ENCODE results near the gene C12orf75. TPM values are rescaled to one million over a fixed set of nuclear protein-coding genes. Genes with fewer than 3 reads are reported as not detected.
"Not testable (repeated sequence)": the region's sequence is repeated elsewhere in the genome, so short reads cannot be mapped to it uniquely, and the experiment has no call there.

The C12orf75 gene
- total RNA-seq, 2 donors from 2014 or later, result 80.4 to 91.9 TPM

DNA sequence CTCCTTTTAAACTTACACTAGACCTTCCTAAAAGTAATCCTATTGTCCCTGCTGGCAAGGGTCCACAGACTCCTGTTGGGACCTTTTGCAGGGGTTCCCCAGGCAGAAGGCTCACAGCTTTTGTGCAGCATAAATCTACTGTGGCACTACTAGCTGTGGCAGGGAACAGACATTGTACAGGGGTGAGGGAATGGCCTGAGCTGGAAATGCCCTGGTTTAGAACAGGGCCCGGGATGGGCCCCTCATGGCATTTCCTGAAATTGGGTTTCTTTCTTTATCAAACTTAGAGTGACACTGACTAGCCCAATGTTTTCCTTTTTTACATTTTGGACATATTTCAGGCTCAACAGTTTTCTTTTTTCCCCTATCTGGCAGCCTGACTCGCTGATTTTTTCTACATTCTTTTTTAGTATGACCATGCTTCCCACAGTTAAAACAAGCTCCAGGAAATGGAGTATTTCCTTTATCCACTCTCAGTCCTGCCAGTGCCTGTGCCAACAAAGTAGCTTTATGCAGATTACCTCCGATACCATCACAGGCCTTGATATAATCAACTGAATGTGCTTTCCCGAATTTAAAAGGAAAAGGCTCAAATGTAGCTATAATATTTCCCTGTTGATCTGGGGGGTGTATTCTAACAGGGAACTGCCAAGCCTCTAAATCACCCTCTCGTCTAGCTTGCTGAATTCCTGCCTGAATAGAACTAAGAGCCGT is 22.7 kb upstream of the C12orf75 start:
- DNase-seq (ENCODE audit: low spot score); H3K27me3 ChIP-seq (replicated peaks; ENCODE audit: insufficient read depth); H3K9me3 ChIP-seq; H3K36me3 ChIP-seq; ATAC-seq (ENCODE audit: insufficient number of reproducible peaks, low FRiP score, low read depth): not testable (repeated sequence)
- peak overlapping the region; percentile 24 for H3K4me3 ChIP-seq
- peak overlapping the region; percentile 48 to 84 for H3K27ac ChIP-seq
- H3K4me1 ChIP-seq (ENCODE audit: control insufficient read depth in 1 of 2, low read depth in 2 of 2), result peaks cover 14 to 32% of the 10 kb centered on the region in 2 donors

DNA sequence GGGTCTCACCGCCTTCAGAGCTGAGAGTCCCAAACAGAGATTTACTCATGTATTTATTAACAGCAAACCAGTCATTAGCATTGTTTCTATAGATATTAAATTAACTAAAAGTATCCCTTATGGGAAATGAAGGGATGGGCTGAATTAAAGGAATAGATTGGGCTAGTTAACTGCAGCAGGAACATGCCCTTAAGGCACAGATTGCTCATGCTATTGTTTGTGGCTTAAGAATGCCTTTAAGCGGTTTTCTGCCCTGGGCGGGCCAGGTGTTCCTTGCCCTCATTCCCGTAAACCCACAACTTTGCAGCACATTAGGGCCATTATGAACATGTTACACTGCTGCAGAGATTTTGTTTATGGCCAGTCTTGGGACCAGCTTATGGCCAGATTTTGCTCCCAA is 21.7 kb upstream of the C12orf75 start:
- not testable (repeated sequence) for H3K27me3 ChIP-seq (replicated peaks; ENCODE audit: insufficient read depth); ATAC-seq (ENCODE audit: insufficient number of reproducible peaks, low FRiP score, low read depth); H3K4me3 ChIP-seq; H3K9me3 ChIP-seq; H3K36me3 ChIP-seq; DNase-seq (ENCODE audit: low spot score)
- H3K27ac ChIP-seq, result peak overlapping the region in 1 of 2 donors; percentile 84
- peaks cover 14 to 32% of the 10 kb centered on the region in 2 donors for H3K4me1 ChIP-seq (ENCODE audit: control insufficient read depth in 1 of 2, low read depth in 2 of 2)

DNA sequence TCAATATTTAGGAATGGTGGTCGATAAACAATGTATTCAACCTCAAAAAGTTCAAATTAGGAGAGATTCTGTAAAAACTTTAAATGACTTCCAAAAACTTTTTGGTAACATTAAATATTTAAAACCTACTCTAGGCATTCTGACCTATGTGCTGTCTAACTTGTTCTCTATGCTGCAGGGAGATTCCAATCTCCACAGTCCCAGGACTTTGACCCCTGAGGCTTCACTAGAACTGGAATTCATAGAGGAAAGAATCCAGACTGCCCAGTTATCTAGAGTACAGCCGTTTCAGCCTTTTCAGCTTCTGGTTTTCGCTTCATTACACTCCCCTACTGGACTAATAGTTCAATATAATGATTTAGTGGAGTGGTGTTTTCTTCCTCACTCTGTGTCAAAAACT is 21.1 kb upstream of the C12orf75 start:
- peaks cover 14 to 32% of the 10 kb centered on the region in 2 donors for H3K4me1 ChIP-seq (ENCODE audit: control insufficient read depth in 1 of 2, low read depth in 2 of 2)
- not testable (repeated sequence) for DNase-seq (ENCODE audit: low spot score); H3K27me3 ChIP-seq (replicated peaks; ENCODE audit: insufficient read depth); ATAC-seq (ENCODE audit: insufficient number of reproducible peaks, low FRiP score, low read depth); H3K4me3 ChIP-seq; H3K36me3 ChIP-seq; H3K27ac ChIP-seq; H3K9me3 ChIP-seq

DNA sequence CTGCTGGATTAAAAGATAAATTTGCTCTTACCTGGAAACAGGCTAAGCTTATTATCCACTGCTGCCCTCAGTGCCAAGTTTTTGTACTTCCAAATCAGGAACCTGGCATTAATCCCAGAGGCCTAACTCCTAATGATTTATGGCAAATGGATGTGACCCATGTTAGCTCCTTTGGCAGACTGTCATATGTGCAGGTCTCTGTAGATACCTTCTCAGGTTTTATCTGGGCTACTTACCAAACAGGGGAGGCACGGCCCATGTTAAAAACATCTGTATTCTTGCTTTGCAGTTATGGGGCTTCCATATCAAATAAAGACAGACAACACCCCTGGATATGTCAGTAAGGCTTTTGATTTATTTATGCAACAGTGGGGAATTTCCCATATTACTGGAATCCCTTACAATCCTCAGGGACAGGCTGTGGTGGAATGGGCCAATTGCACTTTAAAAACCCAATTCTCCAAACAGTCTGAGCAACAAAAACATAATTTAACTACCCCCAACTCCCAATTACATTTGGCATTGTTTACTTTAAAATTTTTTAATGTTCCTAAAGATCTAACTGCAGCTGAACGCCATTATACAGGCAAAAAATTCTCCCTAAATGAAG is 19.9 kb upstream of the C12orf75 start:
- H3K27ac ChIP-seq, result peak overlapping the region in 1 of 2 donors; percentile 10
- H3K4me3 ChIP-seq; H3K9me3 ChIP-seq; H3K27me3 ChIP-seq (replicated peaks; ENCODE audit: insufficient read depth); DNase-seq (ENCODE audit: low spot score); H3K36me3 ChIP-seq; ATAC-seq (ENCODE audit: insufficient number of reproducible peaks, low FRiP score, low read depth): not testable (repeated sequence)
- H3K4me1 ChIP-seq (ENCODE audit: control insufficient read depth in 1 of 2, low read depth in 2 of 2), result peaks cover 14 to 32% of the 10 kb centered on the region in 2 donors

DNA sequence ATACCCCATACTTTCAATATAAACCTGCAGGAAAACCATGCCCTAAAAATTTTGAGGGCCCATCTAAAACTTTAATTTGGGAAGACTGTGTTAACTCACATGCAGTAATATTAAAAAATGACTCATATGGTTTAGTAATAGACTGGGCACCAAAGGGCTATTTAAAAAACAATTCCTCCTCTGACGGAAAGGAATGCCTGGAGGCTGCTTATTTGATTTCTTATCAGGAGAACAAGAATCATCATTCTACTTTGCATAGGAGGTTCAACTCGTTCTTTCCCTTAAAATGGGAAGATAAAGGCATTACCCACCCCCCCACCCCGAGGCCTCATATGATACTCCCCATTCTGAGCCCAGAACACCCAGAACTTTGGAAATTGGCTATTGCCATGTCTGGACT is 18.6 kb upstream of the C12orf75 start:
- ATAC-seq (ENCODE audit: insufficient number of reproducible peaks, low FRiP score, low read depth); H3K9me3 ChIP-seq; H3K4me3 ChIP-seq; H3K27me3 ChIP-seq (replicated peaks; ENCODE audit: insufficient read depth); DNase-seq (ENCODE audit: low spot score); H3K36me3 ChIP-seq: not testable (repeated sequence)
- Histone ChIP-seq H3K27ac (peak overlapping the region in 1 of 2 donors; percentile 10), H3K4me1 (ENCODE audit: control insufficient read depth in 1 of 2, low read depth in 2 of 2) (peaks cover 14 to 31% of the 10 kb centered on the region in 2 donors)

DNA sequence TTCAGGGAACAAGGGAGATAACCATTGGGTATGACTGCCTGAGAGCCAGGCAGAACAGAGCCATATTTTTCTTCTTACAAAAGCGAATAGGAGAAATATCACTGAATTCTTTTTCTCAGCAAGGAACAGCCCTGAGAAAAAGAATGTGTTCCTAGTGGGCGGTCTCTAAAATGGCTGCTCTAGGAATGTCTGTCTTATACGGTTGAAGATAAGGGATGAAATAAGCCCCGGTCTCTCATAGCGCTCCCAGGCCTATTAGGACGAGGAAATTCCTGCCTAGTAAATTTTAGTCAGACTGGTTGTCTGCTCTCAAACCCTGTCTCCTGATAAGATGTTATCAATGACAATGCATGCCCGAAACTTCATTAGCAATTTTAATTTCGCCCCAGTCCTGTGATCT is 16.7 kb upstream of the C12orf75 start:
- H3K9me3 ChIP-seq; DNase-seq (ENCODE audit: low spot score); H3K36me3 ChIP-seq; H3K27ac ChIP-seq; H3K4me3 ChIP-seq; H3K27me3 ChIP-seq (replicated peaks; ENCODE audit: insufficient read depth); ATAC-seq (ENCODE audit: insufficient number of reproducible peaks, low FRiP score, low read depth): not testable (repeated sequence)
- peaks cover 9 to 32% of the 10 kb centered on the region in 2 donors for H3K4me1 ChIP-seq (ENCODE audit: control insufficient read depth in 1 of 2, low read depth in 2 of 2)

DNA sequence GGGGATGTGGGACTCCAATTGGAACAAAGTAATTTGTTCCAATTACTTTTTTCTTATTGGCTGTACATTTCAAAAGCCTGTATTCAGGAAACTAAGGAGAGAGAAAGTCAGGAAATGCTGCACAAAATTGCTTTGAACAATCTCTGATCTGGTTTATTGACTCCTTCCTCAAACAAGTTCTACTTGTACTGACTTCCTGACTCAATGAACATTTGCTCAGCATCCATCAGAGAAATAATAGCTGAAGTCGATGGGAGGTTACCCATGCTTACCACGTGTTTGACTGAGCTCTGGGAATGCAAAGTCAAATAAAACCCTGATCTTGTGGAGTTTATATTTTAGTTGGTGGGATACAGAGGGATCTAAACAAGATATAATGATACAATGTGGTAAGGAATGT is 15.4 kb upstream of the C12orf75 start:
- no peaks in the 10 kb centered on the region for H3K27me3 ChIP-seq (replicated peaks; ENCODE audit: insufficient read depth)
- no peak for ATAC-seq (ENCODE audit: insufficient number of reproducible peaks, low FRiP score, low read depth)
- no peak overlapping the region for H3K27ac ChIP-seq
- no peak overlapping the region for H3K4me3 ChIP-seq
- no peak for DNase-seq (ENCODE audit: low spot score)
- TF ChIP-seq, protein P1, sequence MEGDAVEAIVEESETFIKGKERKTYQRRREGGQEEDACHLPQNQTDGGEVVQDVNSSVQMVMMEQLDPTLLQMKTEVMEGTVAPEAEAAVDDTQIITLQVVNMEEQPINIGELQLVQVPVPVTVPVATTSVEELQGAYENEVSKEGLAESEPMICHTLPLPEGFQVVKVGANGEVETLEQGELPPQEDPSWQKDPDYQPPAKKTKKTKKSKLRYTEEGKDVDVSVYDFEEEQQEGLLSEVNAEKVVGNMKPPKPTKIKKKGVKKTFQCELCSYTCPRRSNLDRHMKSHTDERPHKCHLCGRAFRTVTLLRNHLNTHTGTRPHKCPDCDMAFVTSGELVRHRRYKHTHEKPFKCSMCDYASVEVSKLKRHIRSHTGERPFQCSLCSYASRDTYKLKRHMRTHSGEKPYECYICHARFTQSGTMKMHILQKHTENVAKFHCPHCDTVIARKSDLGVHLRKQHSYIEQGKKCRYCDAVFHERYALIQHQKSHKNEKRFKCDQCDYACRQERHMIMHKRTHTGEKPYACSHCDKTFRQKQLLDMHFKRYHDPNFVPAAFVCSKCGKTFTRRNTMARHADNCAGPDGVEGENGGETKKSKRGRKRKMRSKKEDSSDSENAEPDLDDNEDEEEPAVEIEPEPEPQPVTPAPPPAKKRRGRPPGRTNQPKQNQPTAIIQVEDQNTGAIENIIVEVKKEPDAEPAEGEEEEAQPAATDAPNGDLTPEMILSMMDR (IDR thresholded peaks at IDR 0.05), result no peak
- no peaks in the 10 kb centered on the region for H3K36me3 ChIP-seq
- no peaks in the 10 kb centered on the region for H3K9me3 ChIP-seq
- peaks cover 9 to 27% of the 10 kb centered on the region in 2 donors for H3K4me1 ChIP-seq (ENCODE audit: control insufficient read depth in 1 of 2, low read depth in 2 of 2)

DNA sequence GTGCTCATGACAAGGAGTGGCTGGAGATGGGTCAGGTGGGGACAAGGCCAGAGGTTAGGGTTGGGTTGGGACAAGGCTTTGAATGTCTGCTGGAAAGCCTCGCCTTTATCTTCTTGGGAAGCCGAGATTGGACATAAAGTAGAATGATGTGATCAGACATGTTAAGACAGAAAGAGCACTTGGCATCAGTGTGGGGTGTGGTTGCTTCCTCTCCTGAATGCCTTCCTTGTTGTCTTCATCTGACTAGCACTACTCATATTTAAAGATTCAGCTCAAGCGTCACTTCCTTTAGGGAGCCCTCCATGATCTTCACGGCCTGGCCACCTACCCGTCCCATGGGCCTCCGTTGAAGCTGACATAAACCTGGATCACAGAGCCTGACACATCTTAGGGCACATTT is 14.8 kb upstream of the C12orf75 start:
- DNase-seq (ENCODE audit: low spot score), result no peak
- peaks cover 9 to 21% of the 10 kb centered on the region in 2 donors for H3K4me1 ChIP-seq (ENCODE audit: control insufficient read depth in 1 of 2, low read depth in 2 of 2)
- H3K27ac ChIP-seq, result no peak overlapping the region
- no peak for ATAC-seq (ENCODE audit: insufficient number of reproducible peaks, low FRiP score, low read depth)
- no peak overlapping the region for H3K4me3 ChIP-seq
- no peaks in the 10 kb centered on the region for H3K9me3 ChIP-seq
- no peaks in the 10 kb centered on the region for H3K36me3 ChIP-seq
- no peaks in the 10 kb centered on the region for H3K27me3 ChIP-seq (replicated peaks; ENCODE audit: insufficient read depth)
- TF ChIP-seq, protein P1 (IDR thresholded peaks at IDR 0.05), result no peak
